ENCODE results near the gene LCP1.

DNA sequence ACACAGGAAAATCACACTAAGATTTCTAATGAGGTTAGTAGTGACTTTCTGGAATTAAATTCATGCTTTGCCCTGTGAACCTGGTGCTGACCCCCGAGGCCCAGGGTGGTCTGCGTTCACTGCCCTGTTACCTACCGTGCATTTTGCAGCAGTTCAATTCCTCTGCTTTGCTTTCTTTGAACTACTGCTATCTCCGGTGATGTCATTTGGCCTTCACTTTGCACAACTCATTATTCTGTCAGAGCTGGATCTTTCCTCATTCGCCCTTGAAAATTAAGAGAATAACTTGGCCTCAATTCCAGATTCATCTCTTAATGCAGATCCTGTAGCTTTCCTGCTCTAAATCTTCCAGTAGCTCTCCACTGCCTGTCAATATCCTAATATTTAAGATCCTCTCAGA, 21.0 kb upstream of the LCP1 start:
- TF ChIP-seq, protein P1, sequence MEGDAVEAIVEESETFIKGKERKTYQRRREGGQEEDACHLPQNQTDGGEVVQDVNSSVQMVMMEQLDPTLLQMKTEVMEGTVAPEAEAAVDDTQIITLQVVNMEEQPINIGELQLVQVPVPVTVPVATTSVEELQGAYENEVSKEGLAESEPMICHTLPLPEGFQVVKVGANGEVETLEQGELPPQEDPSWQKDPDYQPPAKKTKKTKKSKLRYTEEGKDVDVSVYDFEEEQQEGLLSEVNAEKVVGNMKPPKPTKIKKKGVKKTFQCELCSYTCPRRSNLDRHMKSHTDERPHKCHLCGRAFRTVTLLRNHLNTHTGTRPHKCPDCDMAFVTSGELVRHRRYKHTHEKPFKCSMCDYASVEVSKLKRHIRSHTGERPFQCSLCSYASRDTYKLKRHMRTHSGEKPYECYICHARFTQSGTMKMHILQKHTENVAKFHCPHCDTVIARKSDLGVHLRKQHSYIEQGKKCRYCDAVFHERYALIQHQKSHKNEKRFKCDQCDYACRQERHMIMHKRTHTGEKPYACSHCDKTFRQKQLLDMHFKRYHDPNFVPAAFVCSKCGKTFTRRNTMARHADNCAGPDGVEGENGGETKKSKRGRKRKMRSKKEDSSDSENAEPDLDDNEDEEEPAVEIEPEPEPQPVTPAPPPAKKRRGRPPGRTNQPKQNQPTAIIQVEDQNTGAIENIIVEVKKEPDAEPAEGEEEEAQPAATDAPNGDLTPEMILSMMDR (IDR thresholded peaks at IDR 0.05): no peak
- TF ChIP-seq EP300 (IDR thresholded peaks at IDR 0.05): no peak
- no peak for TF ChIP-seq POLR2AphosphoS5 (IDR thresholded peaks at IDR 0.05)
- TF ChIP-seq POLR2A (IDR thresholded peaks at IDR 0.05; ENCODE audit: low read depth): no peak

Data from esophagus muscularis mucosa (tissue), 4 donors.